GM12878 (cell line): ENCODE measurements around the gene PLXDC1. TPM values are rescaled to one million over a fixed set of nuclear protein-coding genes. Genes with fewer than 3 reads are reported as not detected.

ENCODE experiments used
- BRCA1 ChIP-seq: IDR thresholded peaks from 2 replicates; pipeline ENCODE4 v1.6.1; 2011; ENCODE audit warnings: low read depth, low read length, improper control_type of control experiment
- CBFB ChIP-seq: IDR thresholded peaks from 2 replicates; pipeline ENCODE4 v1.6.1; 2016; ENCODE audit warnings: antibody characterized with exemption, low read depth
- CBX3 ChIP-seq: fragments of 200-600 bp; sonication (generic); IDR thresholded peaks from 2 replicates; pipeline ENCODE4 v1.6.1; 2016; ENCODE audit warnings: low read depth, borderline replicate concordance
- CBX5 ChIP-seq: sonication (generic); IDR thresholded peaks from 2 replicates; pipeline ENCODE4 v1.6.1; 2016; ENCODE audit warnings: low read depth, moderate library complexity, mild to moderate bottlenecking, inconsistent platforms
- CHD4 ChIP-seq: fragments of 200-600 bp; sonication (generic); IDR thresholded peaks from 2 replicates; pipeline ENCODE4 v1.6.1; 2016; ENCODE audit warnings: mild to moderate bottlenecking
- CUX1 ChIP-seq: IDR thresholded peaks from 2 replicates; pipeline ENCODE4 v1.6.1; 2012; ENCODE audit warnings: improper control_type of control experiment, low read depth, low read length; ENCODE audit not compliant: insufficient replicate concordance
- KAT2A ChIP-seq: conservative IDR thresholded peaks from 2 replicates; pipeline ENCODE4 v1.6.1; 2011; ENCODE audit warnings: low read depth, low read length; ENCODE audit not compliant: control insufficient read depth
- MYB ChIP-seq: fragments of 150-350 bp; IDR thresholded peaks from 2 replicates; pipeline ENCODE4 v1.6.1; 2014; ENCODE audit warnings: mild to moderate bottlenecking, low read depth, low read length, borderline replicate concordance
- NKRF ChIP-seq: fragments of 450-650 bp; conservative IDR thresholded peaks from 2 replicates; pipeline ENCODE4 v1.6.1; 2017; ENCODE audit warnings: mild to moderate bottlenecking, moderate library complexity
- NR2C2 ChIP-seq: IDR thresholded peaks from 2 replicates; pipeline ENCODE4 v1.6.1; 2011; ENCODE audit warnings: borderline replicate concordance, low read depth; ENCODE audit not compliant: control insufficient read depth, insufficient read length
- POLR2A ChIP-seq: IDR thresholded peaks from 2 replicates; pipeline ENCODE4 v1.6.1; 2011; ENCODE audit warnings: low read depth, mild to moderate bottlenecking, low read length
- SMAD5 ChIP-seq: IDR thresholded peaks from 2 replicates; pipeline ENCODE4 v1.6.1; 2016; ENCODE audit warnings: antibody characterized with exemption, low read depth
- TBL1XR1 ChIP-seq: IDR thresholded peaks from 2 replicates; pipeline ENCODE4 v1.6.1; 2012; ENCODE audit warnings: low read depth, low read length, improper control_type of control experiment
- ZNF217 ChIP-seq: fragments of 450-650 bp; IDR thresholded peaks from 2 replicates; pipeline ENCODE4 v1.6.1; 2017; ENCODE audit warnings: antibody characterized with exemption, mild to moderate bottlenecking
- ZNF384 ChIP-seq: IDR thresholded peaks from 2 replicates; pipeline ENCODE4 v1.6.1; 2012; ENCODE audit warnings: low read depth, mild to moderate bottlenecking, low read length, improper control_type of control experiment, borderline replicate concordance
- polyA plus RNA-seq, 11 experiments: library from polyadenylated mRNA; depleted of rRNA in 4 of 11; unstranded in 6 of 11; stranded (reverse) in 5 of 11; fragments of >200 nt; fragmentation: Nextera tagmentation in 4 of 11; fragmentation: Illumina TruSeq in 1 of 11; extraction: Ambion mirVana in 4 of 11; extraction: Trizol in 1 of 11; gene quantifications; 1 replicate in 1 of 11; 2 replicates in 10 of 11; pipeline versions ENCODE4 v1.2.1 to v1.2.3, GENCODE V29; 2011 to 2016; ENCODE audit warnings: inconsistent platforms in 2 of 11, missing spikeins in 2 of 11, low read depth in 1 of 11
- total RNA-seq, 4 experiments: library from RNA; depleted of rRNA in 3 of 4; stranded (reverse); fragments of >200 nt in 3 of 4; fragmentation: Illumina TruSeq in 1 of 4; extraction: Trizol in 1 of 4; gene quantifications; 2 replicates each; pipeline versions ENCODE4 v1.2.1 to v1.2.3, GENCODE V29; 2013 to 2021
- TF ChIP-seq, protein P1 (sequence below): fragments of 450-650 bp; IDR thresholded peaks from 2 replicates; pipeline ENCODE4 v1.6.1; 2017; ENCODE audit warnings: mild to moderate bottlenecking, moderate library complexity
- TF ChIP-seq, protein P2 (sequence below): fragments of 450-650 bp; IDR thresholded peaks from 2 replicates; pipeline ENCODE4 v1.6.1; 2017; ENCODE audit warnings: borderline replicate concordance

PLXDC1 gene
- total and polyA plus RNA-seq, 10 of the 15 experiments (the other 5 are each of a cell fraction or from before 2014, with no cell fraction given): 0.03 to 0.30 (median 0.22) TPM; not detected in 7

DNA sequence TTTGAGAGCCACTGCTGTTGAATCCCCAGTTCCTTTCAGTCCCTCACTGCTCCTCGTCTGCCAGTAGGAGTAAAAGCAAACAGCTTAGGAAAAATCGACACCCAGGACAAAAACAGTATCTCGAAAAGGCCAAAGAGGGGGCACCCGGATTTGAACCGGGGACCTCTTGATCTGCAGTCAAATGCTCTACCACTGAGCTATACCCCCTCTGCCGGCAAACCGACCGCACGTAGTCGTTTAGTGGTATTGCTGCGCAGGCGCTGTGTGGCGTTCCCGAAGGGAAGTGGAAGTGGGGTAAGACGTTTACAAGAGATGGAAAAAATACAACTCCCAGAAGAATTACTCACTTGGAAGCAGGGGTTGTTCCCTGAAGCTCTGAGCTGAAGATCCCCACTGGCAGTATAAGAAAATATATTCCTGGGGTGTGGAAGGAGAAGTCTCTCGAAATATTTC, 2.2 kb upstream of the PLXDC1 start (continued):
- TF ChIP-seq CUX1: no peak
- no peak for TF ChIP-seq CBX3
- TF ChIP-seq KAT2A: no peak
- TF ChIP-seq CHD4: no peak
- TF ChIP-seq POLR2A: no peak
- no peak for TF ChIP-seq NKRF
- TF ChIP-seq, protein P1, sequence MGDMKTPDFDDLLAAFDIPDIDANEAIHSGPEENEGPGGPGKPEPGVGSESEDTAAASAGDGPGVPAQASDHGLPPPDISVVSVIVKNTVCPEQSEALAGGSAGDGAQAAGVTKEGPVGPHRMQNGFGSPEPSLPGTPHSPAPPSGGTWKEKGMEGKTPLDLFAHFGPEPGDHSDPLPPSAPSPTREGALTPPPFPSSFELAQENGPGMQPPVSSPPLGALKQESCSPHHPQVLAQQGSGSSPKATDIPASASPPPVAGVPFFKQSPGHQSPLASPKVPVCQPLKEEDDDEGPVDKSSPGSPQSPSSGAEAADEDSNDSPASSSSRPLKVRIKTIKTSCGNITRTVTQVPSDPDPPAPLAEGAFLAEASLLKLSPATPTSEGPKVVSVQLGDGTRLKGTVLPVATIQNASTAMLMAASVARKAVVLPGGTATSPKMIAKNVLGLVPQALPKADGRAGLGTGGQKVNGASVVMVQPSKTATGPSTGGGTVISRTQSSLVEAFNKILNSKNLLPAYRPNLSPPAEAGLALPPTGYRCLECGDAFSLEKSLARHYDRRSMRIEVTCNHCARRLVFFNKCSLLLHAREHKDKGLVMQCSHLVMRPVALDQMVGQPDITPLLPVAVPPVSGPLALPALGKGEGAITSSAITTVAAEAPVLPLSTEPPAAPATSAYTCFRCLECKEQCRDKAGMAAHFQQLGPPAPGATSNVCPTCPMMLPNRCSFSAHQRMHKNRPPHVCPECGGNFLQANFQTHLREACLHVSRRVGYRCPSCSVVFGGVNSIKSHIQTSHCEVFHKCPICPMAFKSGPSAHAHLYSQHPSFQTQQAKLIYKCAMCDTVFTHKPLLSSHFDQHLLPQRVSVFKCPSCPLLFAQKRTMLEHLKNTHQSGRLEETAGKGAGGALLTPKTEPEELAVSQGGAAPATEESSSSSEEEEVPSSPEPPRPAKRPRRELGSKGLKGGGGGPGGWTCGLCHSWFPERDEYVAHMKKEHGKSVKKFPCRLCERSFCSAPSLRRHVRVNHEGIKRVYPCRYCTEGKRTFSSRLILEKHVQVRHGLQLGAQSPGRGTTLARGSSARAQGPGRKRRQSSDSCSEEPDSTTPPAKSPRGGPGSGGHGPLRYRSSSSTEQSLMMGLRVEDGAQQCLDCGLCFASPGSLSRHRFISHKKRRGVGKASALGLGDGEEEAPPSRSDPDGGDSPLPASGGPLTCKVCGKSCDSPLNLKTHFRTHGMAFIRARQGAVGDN: no peak
- 0 out of 2 replicates have a peak, but pooled peaks have one; percentile 46 for TF ChIP-seq CBX5
- no peak for TF ChIP-seq NR2C2
- no peak for TF ChIP-seq ZNF384
- TF ChIP-seq, protein P2, sequence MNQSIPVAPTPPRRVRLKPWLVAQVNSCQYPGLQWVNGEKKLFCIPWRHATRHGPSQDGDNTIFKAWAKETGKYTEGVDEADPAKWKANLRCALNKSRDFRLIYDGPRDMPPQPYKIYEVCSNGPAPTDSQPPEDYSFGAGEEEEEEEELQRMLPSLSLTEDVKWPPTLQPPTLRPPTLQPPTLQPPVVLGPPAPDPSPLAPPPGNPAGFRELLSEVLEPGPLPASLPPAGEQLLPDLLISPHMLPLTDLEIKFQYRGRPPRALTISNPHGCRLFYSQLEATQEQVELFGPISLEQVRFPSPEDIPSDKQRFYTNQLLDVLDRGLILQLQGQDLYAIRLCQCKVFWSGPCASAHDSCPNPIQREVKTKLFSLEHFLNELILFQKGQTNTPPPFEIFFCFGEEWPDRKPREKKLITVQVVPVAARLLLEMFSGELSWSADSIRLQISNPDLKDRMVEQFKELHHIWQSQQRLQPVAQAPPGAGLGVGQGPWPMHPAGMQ: no peak
- no peak for TF ChIP-seq BRCA1
- no peak; the same call in 1 of the 2 replicates for TF ChIP-seq ZNF217
- TF ChIP-seq SMAD5: no peak
- peak; percentile 95 for TF ChIP-seq TBL1XR1
- peak; percentile 50; the same call in 1 of the 2 replicates for TF ChIP-seq CBFB
- no peak for TF ChIP-seq MYB
